Measurements from ENCODE around the gene TAF6L.
"Not testable (repeated sequence)": the region's sequence is repeated elsewhere in the genome, so short reads cannot be mapped to it uniquely, and the experiment has no call there.

The TAF6L gene

GRCh38 chr11:62757846-62758788 is 13.1 kb upstream of the TAF6L start:
- no peak for DNase-seq

- DNase-seq, result not testable (repeated sequence)
Observed at GRCh38 chr11:62760867-62761227, 10.3 kb upstream of the TAF6L start.

- peak; percentile 67 for DNase-seq
Observed at GRCh38 chr11:62770778-62771143, 435 bp upstream of the TAF6L start.

- no peak for DNase-seq
Observed at GRCh38 chr11:62774407-62774806, 3.2 kb downstream of the TAF6L start.

- no peak for DNase-seq
Observed at GRCh38 chr11:62775646-62776045, 4.5 kb downstream of the TAF6L start.

GRCh38 chr11:62777389-62777788 is 6.2 kb downstream of the TAF6L start:
- DNase-seq, result no peak

- DNase-seq, result no peak
Observed at GRCh38 chr11:62778441-62778840, 7.2 kb downstream of the TAF6L start.

GRCh38 chr11:62782753-62783152 is 11.6 kb downstream of the TAF6L start:
- no peak for DNase-seq

GRCh38 chr11:62786318-62787004 is 15.3 kb downstream of the TAF6L start:
- peak; percentile 95 for DNase-seq

GRCh38 chr11:62787005-62787759 is 16.0 kb downstream of the TAF6L start, which contains the start of gene TMEM179B:
Gene TMEM179B (plus strand): TSS chr11:62787402. CDS start chr11:62787432, 30 bp downstream.
- DNase-seq, result peak; percentile 98

- DNase-seq, result no peak
Observed at GRCh38 chr11:62788991-62789390, 17.8 kb downstream of the TAF6L start.

GRCh38 chr11:62789576-62789975 is 18.4 kb downstream of the TAF6L start:
- DNase-seq, result no peak

GRCh38 chr11:62791501-62792201 is 20.5 kb downstream of the TAF6L start, which contains the start of gene TMEM223:
Gene TMEM223 (minus strand): TSS chr11:62792006. CDS start chr11:62791994, 12 bp downstream.
- DNase-seq, result peak; percentile 97

- no peak for DNase-seq
Observed at GRCh38 chr11:62792202-62792575, 21.0 kb downstream of the TAF6L start.

- no peak for DNase-seq
Observed at GRCh38 chr11:62794201-62794775, 23.1 kb downstream of the TAF6L start.

GRCh38 chr11:62796281-62796680 is 25.1 kb downstream of the TAF6L start:
- no peak for DNase-seq

GRCh38 chr11:62799486-62799885 is 28.3 kb downstream of the TAF6L start:
- no peak for DNase-seq

GRCh38 chr11:62801071-62801470 is 29.9 kb downstream of the TAF6L start:
- no peak for DNase-seq

GRCh38 chr11:62804310-62805075 is 33.3 kb downstream of the TAF6L start:
- DNase-seq, result no peak

- DNase-seq, result peak; percentile 98
Observed at GRCh38 chr11:62805076-62805892, 34.1 kb downstream of the TAF6L start, which contains the start of gene NXF1. Gene NXF1 (minus strand): TSS chr11:62805440. CDS start chr11:62805356, 84 bp downstream.

Measured in activated effector memory CD4-positive, alpha-beta T cell treated with anti-CD3 and anti-CD28 coated beads, Interleukin-2, amount 50 U/mL, for 16 hours (primary cell).